ENCODE measurements around the gene INPP5D.

GRCh38 chr2:233185963-233186362 is 125.8 kb downstream of the INPP5D start:
- TF ChIP-seq CTCF (IDR thresholded peaks at IDR 0.05; ENCODE audit: low read depth, low read length), result no peak
- no peak for TF ChIP-seq EZH2phosphoT487 (IDR thresholded peaks at IDR 0.05; ENCODE audit: low read depth)

Data from OCI-LY3 (cell line).